ENCODE results near the gene FOXRED1. TPM values are rescaled to one million over a fixed set of nuclear protein-coding genes. Genes with fewer than 3 reads are reported as not detected.
"Not testable (repeated sequence)": the region's sequence is repeated elsewhere in the genome, so short reads cannot be mapped to it uniquely, and the experiment has no call there.

The FOXRED1 gene
- total RNA-seq, 1 donor from 2014 or later: 49.6 TPM

DNA sequence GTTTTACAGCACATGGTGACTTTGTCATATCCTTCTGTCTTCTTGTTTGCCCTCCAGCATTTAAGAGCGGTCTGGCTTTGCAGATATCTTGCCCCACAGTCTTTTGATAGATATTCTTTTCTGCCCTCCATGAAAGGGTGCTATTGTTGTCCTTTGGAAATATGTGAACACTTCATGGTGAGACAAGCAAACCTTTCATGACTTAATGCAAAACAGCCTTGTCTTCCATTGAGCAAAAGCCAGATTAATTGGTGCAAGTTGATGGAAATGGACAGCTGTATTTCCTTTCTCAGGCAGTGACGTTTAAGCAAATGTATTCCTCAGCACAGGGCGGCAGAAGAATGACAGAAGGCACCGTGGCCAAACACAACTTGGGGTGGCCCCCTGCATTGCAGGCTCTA, 39.3 kb downstream of the FOXRED1 start:
- no peak for DNase-seq (ENCODE audit: extremely low spot score, unreplicated experiment)
- TF ChIP-seq, protein P1, sequence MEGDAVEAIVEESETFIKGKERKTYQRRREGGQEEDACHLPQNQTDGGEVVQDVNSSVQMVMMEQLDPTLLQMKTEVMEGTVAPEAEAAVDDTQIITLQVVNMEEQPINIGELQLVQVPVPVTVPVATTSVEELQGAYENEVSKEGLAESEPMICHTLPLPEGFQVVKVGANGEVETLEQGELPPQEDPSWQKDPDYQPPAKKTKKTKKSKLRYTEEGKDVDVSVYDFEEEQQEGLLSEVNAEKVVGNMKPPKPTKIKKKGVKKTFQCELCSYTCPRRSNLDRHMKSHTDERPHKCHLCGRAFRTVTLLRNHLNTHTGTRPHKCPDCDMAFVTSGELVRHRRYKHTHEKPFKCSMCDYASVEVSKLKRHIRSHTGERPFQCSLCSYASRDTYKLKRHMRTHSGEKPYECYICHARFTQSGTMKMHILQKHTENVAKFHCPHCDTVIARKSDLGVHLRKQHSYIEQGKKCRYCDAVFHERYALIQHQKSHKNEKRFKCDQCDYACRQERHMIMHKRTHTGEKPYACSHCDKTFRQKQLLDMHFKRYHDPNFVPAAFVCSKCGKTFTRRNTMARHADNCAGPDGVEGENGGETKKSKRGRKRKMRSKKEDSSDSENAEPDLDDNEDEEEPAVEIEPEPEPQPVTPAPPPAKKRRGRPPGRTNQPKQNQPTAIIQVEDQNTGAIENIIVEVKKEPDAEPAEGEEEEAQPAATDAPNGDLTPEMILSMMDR (conservative IDR thresholded peaks at IDR 0.05): no peak
- Mint-ChIP-seq H3K4me3 (no peak overlapping the region), H3K4me1 (ENCODE audit: unreplicated experiment) (peaks cover 46% of the 10 kb centered on the region), H3K9me3 (no peaks in the 10 kb centered on the region), H3K27me3 (no peaks in the 10 kb centered on the region), H3K27ac (no peak overlapping the region), H3K36me3 (peaks cover 8% of the 10 kb centered on the region)

DNA sequence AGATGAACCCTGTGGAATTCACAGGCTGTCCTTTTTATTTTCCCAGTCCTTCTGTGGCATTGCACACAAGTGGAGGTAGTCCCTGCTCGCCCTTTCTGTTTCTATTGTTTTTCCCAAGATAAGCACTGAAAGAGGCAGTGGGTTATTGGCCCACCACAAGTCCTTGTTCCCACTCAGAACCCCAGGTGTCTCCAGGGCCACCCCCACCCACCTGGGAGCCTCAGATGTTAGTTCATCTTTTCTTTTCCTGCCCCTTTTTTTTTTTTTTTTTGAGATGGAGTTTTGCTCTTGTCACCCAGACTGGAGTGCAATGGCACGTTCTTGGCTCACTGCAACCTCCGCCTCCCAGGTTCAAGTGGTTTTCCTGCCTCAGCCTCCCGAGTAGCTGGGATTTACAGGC, 39.8 kb downstream of the FOXRED1 start:
- not testable (repeated sequence) for DNase-seq (ENCODE audit: extremely low spot score, unreplicated experiment); H3K27me3 Mint-ChIP-seq; H3K27ac Mint-ChIP-seq; H3K9me3 Mint-ChIP-seq; H3K4me3 Mint-ChIP-seq
- Mint-ChIP-seq H3K36me3 (peaks cover 12% of the 10 kb centered on the region), H3K4me1 (ENCODE audit: unreplicated experiment) (peaks cover 50% of the 10 kb centered on the region)

DNA sequence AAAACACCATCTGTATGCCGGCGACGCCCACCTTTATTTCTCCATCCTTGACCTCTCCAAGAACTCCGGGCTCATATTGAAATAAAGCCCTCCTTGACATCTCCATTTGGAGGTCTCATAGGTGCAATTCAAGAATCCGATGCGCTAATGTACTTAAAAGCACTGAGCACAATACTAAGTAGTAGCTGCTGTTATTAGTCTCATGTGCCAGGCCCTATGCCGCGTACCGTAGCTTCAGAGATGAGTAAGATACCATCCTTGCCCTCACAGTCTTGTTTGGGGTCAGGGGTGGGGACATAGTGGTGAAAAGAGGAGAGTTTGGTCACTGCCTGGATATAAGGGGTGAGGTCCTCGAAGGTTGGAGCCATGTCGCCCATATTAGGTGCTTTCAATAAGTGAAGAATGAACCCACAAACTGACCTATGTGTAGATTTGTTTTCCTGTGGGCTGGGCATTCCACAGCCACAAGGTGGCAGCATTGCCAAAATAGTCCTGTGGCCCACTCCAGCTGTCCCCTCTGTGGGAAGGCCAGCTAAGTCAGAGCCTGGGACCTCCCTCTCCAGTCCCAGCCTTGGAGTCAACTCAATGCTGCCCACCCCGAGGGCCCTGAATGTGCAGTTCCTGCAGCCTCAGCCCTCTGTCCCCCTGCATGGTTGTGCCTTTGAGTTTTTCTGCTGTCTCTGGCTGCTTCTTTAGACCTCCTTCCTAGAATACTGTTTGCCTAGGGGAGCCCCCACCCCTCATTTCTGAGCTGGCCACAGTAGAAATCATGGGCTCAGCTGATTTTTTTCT, 41.4 kb downstream of the FOXRED1 start:
- H3K4me3 Mint-ChIP-seq: no peak overlapping the region
- TF ChIP-seq, protein P1 (conservative IDR thresholded peaks at IDR 0.05): peak; percentile 92
- H3K27ac Mint-ChIP-seq: no peak overlapping the region
- DNase-seq (ENCODE audit: extremely low spot score, unreplicated experiment): peak; percentile 81
- H3K27me3 Mint-ChIP-seq: no peaks in the 10 kb centered on the region
- no peaks in the 10 kb centered on the region for H3K9me3 Mint-ChIP-seq
- peaks cover 18% of the 10 kb centered on the region for H3K36me3 Mint-ChIP-seq
- H3K4me1 Mint-ChIP-seq (ENCODE audit: unreplicated experiment): peaks cover 40% of the 10 kb centered on the region

DNA sequence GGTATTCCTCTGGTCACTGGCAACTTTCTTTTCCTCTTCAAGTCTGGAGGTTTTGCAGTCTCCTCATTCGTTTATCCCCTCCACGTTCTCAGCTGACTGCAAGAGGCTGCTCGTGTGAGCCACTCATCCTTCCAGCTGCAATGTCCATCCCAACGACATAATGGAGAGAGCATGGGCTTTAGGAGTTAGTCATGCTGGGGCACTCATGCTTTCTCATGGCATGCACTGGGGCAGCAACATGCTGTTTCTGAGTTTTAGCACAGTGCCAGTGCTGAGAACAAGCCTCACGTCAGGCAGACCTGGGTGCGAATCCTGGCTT, 42.0 kb downstream of the FOXRED1 start:
- Mint-ChIP-seq H3K4me3 (no peak overlapping the region), H3K4me1 (ENCODE audit: unreplicated experiment) (peaks cover 37% of the 10 kb centered on the region), H3K27ac (no peak overlapping the region), H3K9me3 (peaks cover 1% of the 10 kb centered on the region), H3K36me3 (peaks cover 19% of the 10 kb centered on the region), H3K27me3 (no peaks in the 10 kb centered on the region)
- TF ChIP-seq, protein P1 (conservative IDR thresholded peaks at IDR 0.05): no peak
- DNase-seq (ENCODE audit: extremely low spot score, unreplicated experiment): no peak

DNA sequence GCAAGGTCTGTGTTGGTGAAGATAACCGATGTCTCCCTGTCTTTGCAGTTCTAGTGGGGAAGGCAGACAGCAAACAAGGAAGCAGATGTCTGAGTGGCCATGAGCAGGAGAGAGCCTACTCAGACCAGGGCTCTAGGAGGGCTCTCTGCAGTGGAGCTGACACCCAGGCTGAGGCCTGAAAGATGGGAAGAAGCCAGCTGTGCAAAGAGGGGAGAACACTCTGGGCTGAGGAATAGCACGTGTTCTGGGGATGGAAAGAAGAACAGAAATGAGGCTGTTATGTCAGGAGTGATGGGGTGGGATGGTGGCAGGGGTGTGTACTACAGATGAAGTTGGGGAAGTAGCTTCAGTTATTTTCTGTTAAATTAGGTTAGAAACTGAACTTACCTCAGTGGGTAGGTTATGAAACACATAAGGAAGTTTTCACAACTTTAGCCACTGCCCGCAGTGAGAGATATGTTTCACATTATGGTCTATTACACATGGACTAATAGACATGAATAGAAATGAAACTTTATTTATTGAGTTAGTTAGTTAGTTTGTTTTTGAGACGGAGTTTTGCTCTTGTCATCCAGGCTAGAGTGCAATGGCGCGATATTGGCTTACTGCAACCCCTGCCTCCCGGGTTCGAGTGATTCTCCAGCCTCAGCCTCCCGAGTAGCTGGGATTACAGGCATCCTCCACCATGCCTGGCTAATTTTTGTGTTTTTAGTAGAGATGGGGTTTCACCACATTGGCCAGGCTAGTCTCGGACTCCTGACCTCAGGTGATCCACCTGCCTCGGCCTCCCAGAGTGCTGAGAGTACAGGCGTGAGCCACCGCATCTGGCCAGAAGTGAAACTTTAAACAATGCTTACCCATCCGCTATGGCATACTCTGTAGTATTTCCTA, 42.7 kb downstream of the FOXRED1 start:
- Mint-ChIP-seq H3K27ac (no peak overlapping the region), H3K36me3 (peaks cover 24% of the 10 kb centered on the region), H3K9me3 (peaks cover 7% of the 10 kb centered on the region), H3K4me3 (no peak overlapping the region), H3K4me1 (ENCODE audit: unreplicated experiment) (peaks cover 40% of the 10 kb centered on the region), H3K27me3 (no peaks in the 10 kb centered on the region)
- no peak for DNase-seq (ENCODE audit: extremely low spot score, unreplicated experiment)
- TF ChIP-seq, protein P1 (conservative IDR thresholded peaks at IDR 0.05): no peak

DNA sequence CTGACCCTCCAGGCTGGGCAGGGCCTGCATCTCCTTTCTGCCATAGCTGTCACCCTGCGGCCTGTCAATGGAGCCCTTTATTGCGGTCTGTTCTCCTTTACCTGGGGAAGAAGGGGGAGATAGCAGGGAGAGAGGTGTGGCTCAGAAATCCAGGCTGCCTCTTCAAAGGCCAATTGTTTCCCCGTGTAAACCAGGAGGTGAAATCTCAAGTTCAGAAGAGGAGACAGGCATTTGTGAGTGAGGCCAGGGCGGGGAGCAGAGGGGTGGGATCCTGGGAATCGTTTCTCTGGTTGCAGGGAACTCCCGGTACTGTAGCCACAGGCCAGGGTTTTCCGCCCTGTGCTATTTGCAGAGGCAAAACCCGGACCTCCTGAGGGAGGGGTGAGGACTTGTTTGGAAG, 44.0 kb downstream of the FOXRED1 start:
- TF ChIP-seq, protein P1 (conservative IDR thresholded peaks at IDR 0.05): no peak
- DNase-seq (ENCODE audit: extremely low spot score, unreplicated experiment): no peak
- H3K27ac Mint-ChIP-seq: no peak overlapping the region

More for the DNA sequence above, 44.0 kb downstream of the FOXRED1 start:
- H3K9me3 Mint-ChIP-seq: peaks cover 7% of the 10 kb centered on the region
- H3K4me1 Mint-ChIP-seq (ENCODE audit: unreplicated experiment): peaks cover 41% of the 10 kb centered on the region
- H3K4me3 Mint-ChIP-seq: no peak overlapping the region
- peaks cover 26% of the 10 kb centered on the region for H3K36me3 Mint-ChIP-seq
- H3K27me3 Mint-ChIP-seq: no peaks in the 10 kb centered on the region

Data from type B pancreatic cell (in vitro differentiated cells).